Endothelial cell of umbilical vein (primary cell): ENCODE measurements around the gene SP2. TPM values are rescaled to one million over a fixed set of nuclear protein-coding genes. Genes with fewer than 3 reads are reported as not detected.
A peak's percentile ranks its signal among the peaks of the same experiment; 100 is the strongest.

Experiments used
- BruUV-seq: library from RNA; stranded (reverse); fragments of 400-500 nt; replicated peaks from 2 replicates; lab custom pipeline; 2021; lab: Mats Ljungman, UMichigan
- CTCF ChIA-PET: fragments of 300-600, 350-600 bp; sonication (Branson Sonifier 250); formaldehyde crosslinking; loops from one replicate; lab custom pipeline; 2021; ENCODE audit warnings: antibody characterized with exemption, inconsistent platforms; lab: Charles Lee
- POLR2A ChIA-PET: fragments of 300-600, 350-600 bp; sonication (Branson Sonifier 250); formaldehyde crosslinking; loops from one replicate; lab custom pipeline; 2021; ENCODE audit warnings: antibody characterized with exemption, inconsistent platforms; lab: Charles Lee
- DNase-seq: peaks from one replicate; pipeline ENCODE4 v3.0.0-alpha.2; 2011; ENCODE audit warnings: low read depth, low spot score
- FAIRE-seq: peaks from 2 replicates; lab custom pipeline; 2011; peaks lifted over from hg19 to GRCh38; lab: Jason Lieb, UNC
- H2AFZ ChIP-seq: 2 replicates; pipeline ENCODE4 v1.6.0; 2012; ENCODE audit warnings: low read depth, low read length, control low read depth, inconsistent platforms
- H3K27ac ChIP-seq: 2 replicates; pipeline ENCODE4 v1.5.1; 2011; ENCODE audit warnings: low read depth, mild to moderate bottlenecking, control low read depth, low read length, moderate library complexity; ENCODE audit not compliant: insufficient read depth
- H3K27me3 ChIP-seq, 2 experiments: 2 replicates each; pipeline versions ENCODE4 v1.6.0 to v1.6.1; 2011; ENCODE audit warnings: low read length in 2 of 2, mixed read lengths in 1 of 2; ENCODE audit not compliant: control insufficient read depth in 2 of 2, insufficient read depth in 2 of 2
- H3K36me3 ChIP-seq, 2 experiments: 2 replicates in 1 of 2; 3 replicates in 1 of 2; pipeline ENCODE4 v1.5.1; 2011; ENCODE audit warnings: low read length in 2 of 2, mild to moderate bottlenecking in 1 of 2, moderate library complexity in 1 of 2; ENCODE audit not compliant: control insufficient read depth in 2 of 2, insufficient read depth in 2 of 2; ENCODE audit errors: extremely low read depth in 1 of 2
- H3K4me1 ChIP-seq: 3 replicates; pipeline ENCODE4 v1.5.1; 2011; ENCODE audit warnings: mild to moderate bottlenecking, low read length; ENCODE audit not compliant: control insufficient read depth, insufficient read depth; ENCODE audit errors: extremely low read depth
- H3K4me2 ChIP-seq: 2 replicates; pipeline ENCODE4 v1.6.1; 2011; ENCODE audit warnings: low read length, control low read depth, mixed read lengths; ENCODE audit not compliant: insufficient read depth
- H3K4me3 ChIP-seq, 3 experiments: fragments of 200-600 bp in 1 of 3; sonication (generic), shearing (Covaris generic) in 1 of 3; replicated peaks in 1 of 3; 2 replicates each; pipeline ENCODE4 v1.5.1; 2011 to 2016; ENCODE audit warnings: control low read depth in 3 of 3, low read length in 3 of 3, mild to moderate bottlenecking in 2 of 3, inconsistent platforms in 1 of 3, low read depth in 1 of 3, moderate library complexity in 1 of 3; ENCODE audit not compliant: insufficient read depth in 1 of 3
- H3K79me2 ChIP-seq: 2 replicates; pipeline ENCODE4 v1.6.0; 2012; ENCODE audit warnings: low read length, inconsistent platforms; ENCODE audit not compliant: control insufficient read depth, insufficient read depth
- H3K9ac ChIP-seq: replicated peaks from 2 replicates; pipeline ENCODE3; 2011; ENCODE audit warnings: low read length, control low read depth; ENCODE audit not compliant: insufficient read depth; ENCODE audit errors: extremely low read depth
- H3K9me1 ChIP-seq: replicated peaks from 3 replicates; pipeline ENCODE4 v1.6.0; 2011; ENCODE audit warnings: mild to moderate bottlenecking, low read length; ENCODE audit not compliant: control insufficient read depth, insufficient read depth; ENCODE audit errors: extremely low read depth
- H3K9me3 ChIP-seq: replicated peaks from 2 replicates; pipeline ENCODE4 v1.5.1; 2012; ENCODE audit warnings: low read length, inconsistent platforms; ENCODE audit not compliant: control insufficient read depth, insufficient read depth
- H4K20me1 ChIP-seq: replicated peaks from 2 replicates; pipeline ENCODE3; 2011; ENCODE audit warnings: mild to moderate bottlenecking, low read length; ENCODE audit not compliant: control insufficient read depth, insufficient read depth; ENCODE audit errors: extremely low read depth
- CTCF ChIP-seq, 2 donors: IDR thresholded peaks; 1 replicate in 1 of 2; 2 replicates in 1 of 2; pipeline ENCODE4 v1.5.1; 2011; ENCODE audit warnings: low read length in 2 of 2, mild to moderate bottlenecking in 2 of 2, moderate library complexity in 2 of 2, control low read depth in 1 of 2, inconsistent platforms in 1 of 2, low read depth in 1 of 2; ENCODE audit not compliant: insufficient read depth in 1 of 2; ENCODE audit errors: extremely low read depth in 1 of 2
- FOS ChIP-seq: IDR thresholded peaks from 2 replicates; pipeline ENCODE4 v1.6.1; 2011; ENCODE audit warnings: mild to moderate bottlenecking, low read length, moderate library complexity, borderline replicate concordance; ENCODE audit not compliant: insufficient read depth
- GATA2 ChIP-seq: IDR thresholded peaks from 2 replicates; pipeline ENCODE4 v1.7.0; 2011; ENCODE audit warnings: low read depth, mild to moderate bottlenecking, moderate library complexity, mixed read lengths, low read length; ENCODE audit not compliant: insufficient read length, insufficient read depth
- JUN ChIP-seq: IDR thresholded peaks from 2 replicates; pipeline ENCODE4 v1.6.1; 2011; ENCODE audit warnings: borderline replicate concordance, low read depth; ENCODE audit not compliant: insufficient read length, insufficient read depth
- POLR2A ChIP-seq: IDR thresholded peaks from 2 replicates; pipeline ENCODE4 v1.6.1; 2012; ENCODE audit warnings: low read depth, mild to moderate bottlenecking, control low read depth, low read length
- dilution Hi-C: fragments of 300-500 bp; cut with MboI; formaldehyde crosslinking; loops from one replicate; pipeline ENCODE4 v1.15.0; 2019; ENCODE audit warnings: low sequenced_read_pairs; ENCODE audit not compliant: extremely low pct_ligation_motif_present
- intact Hi-C: fragments of 100-400 bp; cut with micrococcal nuclease; formaldehyde crosslinking; loops from one replicate; pipeline ENCODE4 v1.10.0; 2022
- polyA plus RNA-seq, 4 experiments: library from polyadenylated mRNA; depleted of rRNA in 3 of 4; stranded (reverse) in 3 of 4; unstranded in 1 of 4; fragments of >200 nt; gene quantifications; 2 replicates each; pipeline versions ENCODE4 v1.2.1 to v1.2.3, GENCODE V29; 2011 to 2012; ENCODE audit warnings: missing spikeins in 1 of 4
- total RNA-seq: library from RNA; stranded (reverse); gene quantifications from 2 replicates; pipeline ENCODE4 v1.2.3, GENCODE V29; 2021
- TF ChIP-seq, protein P1 (sequence below): IDR thresholded peaks from 2 replicates; pipeline ENCODE4 v1.6.1; 2011; ENCODE audit not compliant: insufficient read depth, insufficient read length

The SP2 gene
- total and polyA plus RNA-seq, 2 donors (not counting 3 experiments of a cell fraction or from before 2014, with no cell fraction given), result 11.2 to 18.6 TPM

DNA sequence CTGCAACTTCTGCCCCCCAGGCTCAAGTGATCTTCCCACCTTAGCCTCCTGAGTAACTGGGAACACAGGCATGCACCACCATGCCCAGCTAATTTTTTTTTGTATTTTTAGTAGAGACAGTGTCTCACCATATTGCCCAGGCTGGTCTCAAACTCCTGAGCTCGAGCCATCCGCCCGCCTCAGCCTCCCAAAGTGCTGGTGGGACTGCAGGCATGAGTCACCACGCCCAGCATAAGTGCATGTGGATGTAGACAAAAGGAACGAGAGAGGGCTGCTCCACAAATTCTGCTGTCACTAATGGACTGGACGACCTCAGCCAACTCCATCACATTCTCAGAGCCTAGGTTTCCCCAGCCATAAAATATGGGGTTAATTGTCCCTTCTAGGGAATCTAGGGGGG, 7.7 kb upstream of the SP2 start:
- Histone ChIP-seq H3K79me2 (no peaks in the 10 kb centered on the region), H4K20me1 (no peaks in the 10 kb centered on the region), H3K27ac (no peak overlapping the region), H3K9me3 (no peaks in the 10 kb centered on the region), H3K36me3 (no peaks in the 10 kb centered on the region), H3K27me3 (no peaks in the 10 kb centered on the region), H3K4me2 (no peak overlapping the region), H3K4me1 (no peaks in the 10 kb centered on the region), H3K4me3 (no peak overlapping the region), H3K9ac (no peak overlapping the region), H3K9me1 (no peaks in the 10 kb centered on the region), H2AFZ (no peak overlapping the region)
- DNase-seq, result no peak
- no peak for TF ChIP-seq FOS
- no peak for TF ChIP-seq CTCF (IDR thresholded peaks at IDR 0.05; ENCODE audit: extremely low read depth in 1 of 2, insufficient read depth in 1 of 2, low read depth in 1 of 2, low read length in 2 of 2)
- TF ChIP-seq GATA2, result no peak
- TF ChIP-seq JUN, result no peak
- no peak for TF ChIP-seq POLR2A
- TF ChIP-seq, protein P1, sequence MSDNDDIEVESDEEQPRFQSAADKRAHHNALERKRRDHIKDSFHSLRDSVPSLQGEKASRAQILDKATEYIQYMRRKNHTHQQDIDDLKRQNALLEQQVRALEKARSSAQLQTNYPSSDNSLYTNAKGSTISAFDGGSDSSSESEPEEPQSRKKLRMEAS, result no peak
- ChIA-PET CTCF (interaction anchor here (1.9 to 9.6 kb wide), 3 partner anchors 17 to 48 kb away, joined by 9 to 367 read pairs (median 162); partner anchors contain the start of genes SCRN2 and SP6), POLR2A (no interaction called here)
- FAIRE-seq, result peak; percentile 50
- intact Hi-C loops (no loop called here), dilution Hi-C loops (no loop called here)
- BruUV-seq, result no TSS peak
